ENCODE results near the gene TOX2.

The TOX2 gene

GRCh38 chr20:43975096-43975768, 60.6 kb downstream of the TOX2 start:
- DNase-seq (ENCODE audit: low read depth, low spot score), result no peak

- no peak for DNase-seq (ENCODE audit: low read depth, low spot score)
Observed at GRCh38 chr20:43976547-43976946, 61.9 kb downstream of the TOX2 start.

DNA sequence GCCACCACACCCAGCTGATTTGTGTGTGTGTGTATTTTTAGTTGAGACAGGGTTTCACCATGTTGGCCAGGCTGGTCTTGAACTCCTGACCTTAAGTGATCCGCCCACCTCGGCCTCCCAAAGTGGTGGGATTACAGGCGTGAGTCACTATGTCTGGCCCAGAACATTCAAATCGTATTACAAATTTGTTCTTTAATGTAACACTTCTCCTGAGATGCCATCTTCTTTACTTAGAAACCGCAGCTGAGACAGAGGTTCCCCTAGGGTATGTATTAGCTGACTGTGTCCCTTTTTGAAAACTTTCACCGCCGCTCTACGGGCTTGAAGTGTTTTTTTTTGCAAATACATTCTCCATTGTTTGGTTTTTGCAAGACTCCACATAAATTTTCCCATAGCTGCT, 62.6 kb downstream of the TOX2 start:
- DNase-seq (ENCODE audit: low read depth, low spot score), result no peak

GRCh38 chr20:43977962-43978361, 63.3 kb downstream of the TOX2 start:
- DNase-seq (ENCODE audit: low read depth, low spot score), result no peak

GRCh38 chr20:43979576-43980105, 65.0 kb downstream of the TOX2 start:
- no peak for DNase-seq (ENCODE audit: low read depth, low spot score)

- no peak for DNase-seq (ENCODE audit: low read depth, low spot score)
Observed at GRCh38 chr20:43981540-43981939, 66.9 kb downstream of the TOX2 start.

DNA sequence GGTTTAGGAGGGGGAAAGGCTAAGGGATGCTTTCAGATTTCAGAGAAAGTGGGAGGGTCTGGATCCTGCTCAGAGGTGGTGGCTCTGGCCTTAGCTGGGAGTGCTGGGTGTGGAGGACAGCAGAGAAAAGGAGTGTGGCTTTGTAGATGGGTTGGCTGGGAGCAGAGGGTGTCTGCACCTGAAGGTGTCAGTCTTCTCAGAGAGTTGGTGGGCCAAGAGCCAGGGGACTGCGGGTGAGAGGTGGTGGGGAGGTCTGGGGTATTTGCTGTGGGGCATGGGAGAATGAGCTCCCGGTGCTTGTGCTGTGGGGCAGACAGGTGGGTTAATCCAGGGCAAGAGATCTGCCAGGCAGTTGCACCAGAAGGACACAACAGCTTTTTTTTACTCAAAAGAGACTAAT, 67.4 kb downstream of the TOX2 start:
- no peak for DNase-seq (ENCODE audit: low read depth, low spot score)

GRCh38 chr20:43982886-43983285, 68.2 kb downstream of the TOX2 start:
- no peak for DNase-seq (ENCODE audit: low read depth, low spot score)

DNA sequence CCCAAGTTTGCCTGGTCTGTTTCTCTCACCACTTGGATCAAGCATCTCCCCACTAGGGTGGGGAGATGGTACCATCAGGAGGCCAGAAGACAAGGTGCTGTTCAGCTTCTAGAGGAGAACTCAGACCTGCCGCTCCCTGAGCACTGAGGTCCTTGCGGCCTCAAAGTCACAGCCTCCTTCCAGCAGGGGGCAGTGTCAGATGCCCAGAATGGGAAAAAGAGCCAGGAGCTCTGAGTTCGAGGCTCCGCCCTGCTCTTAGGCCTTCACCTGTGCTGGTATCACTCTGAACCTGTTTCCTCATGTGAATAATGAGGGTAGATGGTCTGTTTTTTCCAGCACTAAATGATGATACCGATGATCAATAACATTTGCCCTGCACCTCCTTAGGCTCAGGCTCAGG, 68.7 kb downstream of the TOX2 start:
- DNase-seq (ENCODE audit: low read depth, low spot score), result no peak

GRCh38 chr20:43983904-43984361, 69.3 kb downstream of the TOX2 start:
- no peak for DNase-seq (ENCODE audit: low read depth, low spot score)

DNA sequence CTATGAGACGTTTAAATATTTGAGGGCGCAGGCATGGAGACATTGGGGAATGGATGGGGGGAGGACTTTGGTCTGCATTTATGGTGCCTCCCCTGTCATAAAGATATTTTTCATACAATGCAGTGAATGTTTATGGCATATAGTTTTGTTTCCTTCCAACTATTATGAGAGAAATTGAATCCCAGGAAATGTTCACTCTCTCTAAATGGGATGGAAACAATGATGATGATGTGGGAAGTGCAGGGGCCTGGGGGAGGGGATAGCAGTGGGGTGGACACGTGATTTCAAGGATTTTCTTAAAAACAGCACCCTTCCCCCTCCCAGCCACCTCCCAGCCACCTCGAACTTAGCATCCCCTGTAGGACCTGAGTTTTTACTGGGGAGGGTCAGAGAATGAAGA, 69.9 kb downstream of the TOX2 start:
- no peak for DNase-seq (ENCODE audit: low read depth, low spot score)

DNA sequence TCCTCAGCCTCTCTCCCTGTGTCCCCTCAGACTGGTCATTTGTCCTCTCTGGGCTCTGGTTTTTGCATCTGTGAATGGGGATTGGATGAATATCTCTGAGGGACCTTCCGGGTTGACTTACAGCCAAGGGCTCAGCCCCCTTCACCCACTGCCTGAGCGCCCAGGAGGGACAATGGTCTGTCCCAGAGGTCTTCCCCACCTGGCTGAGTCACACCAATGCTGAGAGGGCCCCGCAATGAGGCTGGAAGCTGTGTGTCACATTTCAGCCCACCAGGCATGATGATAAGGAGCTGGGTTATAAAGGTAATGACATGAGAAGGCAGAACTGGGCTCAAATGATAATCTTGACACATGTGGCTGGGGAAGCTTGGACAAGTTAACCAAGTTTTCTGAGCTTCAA, 70.5 kb downstream of the TOX2 start:
- no peak for DNase-seq (ENCODE audit: low read depth, low spot score)

DNA sequence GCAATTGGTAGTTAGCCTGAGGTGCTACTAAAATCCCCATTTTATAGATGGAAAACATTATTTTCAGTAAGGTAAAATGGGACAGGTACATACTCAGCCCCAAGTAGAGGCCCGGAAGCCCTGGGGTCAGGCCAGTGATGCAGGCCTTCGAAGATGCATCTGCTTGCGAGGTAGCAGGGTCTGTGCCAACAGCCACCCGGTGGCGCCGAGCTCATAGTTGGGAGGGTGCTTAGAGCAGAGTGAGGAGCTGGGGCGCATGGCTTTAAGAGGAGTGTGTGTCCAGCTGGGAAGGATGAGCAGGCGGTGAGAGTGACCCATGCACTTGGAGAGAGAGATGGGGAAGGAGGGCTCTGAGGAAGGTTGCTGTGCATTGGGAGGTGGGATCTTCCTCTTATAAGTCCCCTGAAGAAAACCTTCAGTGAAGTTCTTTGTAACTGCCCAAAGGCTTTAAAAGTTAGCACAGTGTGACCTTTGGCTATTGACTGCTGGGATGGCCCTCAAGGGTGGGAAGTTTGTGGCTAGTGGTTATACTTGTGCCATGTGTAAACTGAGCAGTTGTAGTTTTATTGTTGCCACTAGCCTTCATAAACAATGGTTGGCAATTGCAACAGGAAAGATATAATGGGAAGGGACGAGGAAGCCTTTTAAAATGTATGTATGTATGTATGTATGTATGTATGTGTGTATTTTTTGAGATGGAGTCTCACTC, 71.1 kb downstream of the TOX2 start:
- DNase-seq (ENCODE audit: low read depth, low spot score), result no peak

- no peak for DNase-seq (ENCODE audit: low read depth, low spot score)
Observed at GRCh38 chr20:43987018-43987417, 72.4 kb downstream of the TOX2 start.

GRCh38 chr20:43987531-43987930, 72.9 kb downstream of the TOX2 start:
- no peak for DNase-seq (ENCODE audit: low read depth, low spot score)

GRCh38 chr20:43988451-43988850, 73.8 kb downstream of the TOX2 start:
- DNase-seq (ENCODE audit: low read depth, low spot score), result no peak

GRCh38 chr20:43988867-43989266, 74.2 kb downstream of the TOX2 start:
- no peak for DNase-seq (ENCODE audit: low read depth, low spot score)

DNA sequence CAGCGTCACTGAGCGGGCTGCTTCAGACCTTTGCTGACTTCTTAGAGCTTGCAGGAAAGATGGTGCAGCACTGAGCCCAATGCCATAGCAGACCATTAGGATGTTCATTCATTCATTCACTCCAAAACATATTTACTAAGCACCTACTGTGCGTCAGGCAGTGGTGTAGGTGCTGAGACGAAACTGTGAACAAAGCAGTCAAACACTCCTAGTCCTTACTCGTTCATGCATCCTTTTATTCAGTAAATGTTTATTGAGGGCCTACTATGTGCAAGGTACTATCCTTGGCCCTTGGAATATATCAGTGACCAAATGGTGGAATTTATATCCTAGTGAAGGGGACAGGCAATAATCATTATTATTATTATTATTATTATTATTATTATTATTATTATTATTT, 76.6 kb downstream of the TOX2 start:
- DNase-seq (ENCODE audit: low read depth, low spot score), result no peak

DNA sequence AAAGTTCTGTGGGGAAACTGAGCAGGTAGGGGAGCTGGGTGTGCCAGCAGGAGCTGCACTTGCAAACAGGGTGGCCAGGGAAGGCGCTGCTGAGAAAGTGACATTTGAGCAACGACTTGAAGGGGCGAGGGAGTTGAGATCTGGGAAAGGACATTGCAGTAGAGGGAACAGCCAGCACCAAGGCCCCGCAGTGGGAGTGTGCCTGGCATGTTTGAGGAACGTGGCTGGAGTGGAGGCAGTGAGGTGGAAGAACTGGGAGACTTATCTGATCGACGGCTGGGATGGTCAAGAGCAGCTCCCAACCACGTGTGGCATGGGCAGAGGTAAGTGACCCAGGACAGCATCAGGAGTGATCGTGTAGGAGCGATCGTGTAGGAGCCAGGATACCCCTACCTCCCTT, 77.3 kb downstream of the TOX2 start:
- no peak for DNase-seq (ENCODE audit: low read depth, low spot score)

- DNase-seq (ENCODE audit: low read depth, low spot score), result no peak
Observed at GRCh38 chr20:43992885-43993284, 78.2 kb downstream of the TOX2 start.

DNA sequence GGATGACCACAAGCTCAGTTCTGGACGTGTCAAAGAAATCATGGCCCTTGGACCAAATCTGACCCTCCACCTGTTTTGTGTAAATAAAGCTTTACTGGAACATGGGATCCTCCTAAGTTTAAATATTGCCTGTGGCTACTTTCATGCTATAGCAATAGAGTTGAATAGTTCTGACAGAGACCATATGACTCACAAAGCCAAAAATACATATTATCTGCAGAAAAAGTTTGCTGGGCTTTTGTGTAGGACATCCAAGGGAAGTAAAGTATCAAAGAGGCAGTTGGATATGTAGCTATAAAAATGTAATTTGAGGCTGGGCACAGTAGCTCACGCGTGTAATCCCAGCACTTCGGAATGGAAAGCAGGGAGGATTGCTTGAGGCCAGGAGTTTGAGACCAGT, 78.9 kb downstream of the TOX2 start:
- DNase-seq (ENCODE audit: low read depth, low spot score), result no peak

- DNase-seq (ENCODE audit: low read depth, low spot score), result no peak
Observed at GRCh38 chr20:43994486-43995100, 79.9 kb downstream of the TOX2 start.

- DNase-seq (ENCODE audit: low read depth, low spot score), result no peak
Observed at GRCh38 chr20:43995645-43996044, 81.0 kb downstream of the TOX2 start.
